ENCODE data around the gene CORO1C. TPM values are rescaled to one million over a fixed set of nuclear protein-coding genes. Genes with fewer than 3 reads are reported as not detected.

CORO1C gene
- total RNA-seq, 1 donor from 2014 or later, result 107 TPM

DNA sequence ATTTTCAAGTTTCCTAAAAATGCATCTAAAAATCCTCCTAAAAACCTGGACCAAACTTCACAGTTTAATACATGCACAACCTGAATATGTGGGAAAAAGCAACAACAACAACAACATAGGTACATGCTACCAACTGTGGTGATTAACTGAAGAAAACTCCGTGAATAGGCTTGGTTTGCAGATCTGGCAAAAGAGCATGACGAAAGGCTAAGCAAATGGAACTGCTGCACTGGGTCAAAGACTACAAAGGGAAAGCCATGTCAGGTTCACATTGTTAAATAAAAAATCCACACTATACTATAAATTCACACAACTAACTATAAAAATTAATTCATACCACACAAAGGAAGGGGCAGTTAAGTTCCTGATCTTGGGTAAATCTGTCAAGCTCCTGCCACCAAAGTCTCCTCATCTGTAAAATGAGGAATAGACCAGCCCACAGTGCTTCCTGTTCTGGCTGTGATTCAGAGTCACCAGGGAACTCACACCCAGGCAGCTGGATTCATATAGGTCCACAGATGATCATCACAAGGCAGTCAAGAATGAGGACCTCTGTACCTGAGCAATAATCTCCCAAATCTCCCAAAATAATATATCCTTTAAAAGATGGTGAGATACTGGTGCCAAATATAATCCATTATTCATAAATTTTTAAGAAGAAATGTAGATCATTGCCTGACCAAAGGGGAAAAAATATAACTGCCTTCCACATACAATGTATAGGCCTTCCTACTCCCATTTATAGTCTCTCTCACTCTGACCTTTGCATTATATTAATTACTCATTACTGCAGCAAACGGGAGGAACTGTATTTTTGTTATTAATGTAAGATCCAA is 7.0 kb downstream of the CORO1C start:
- no peak for DNase-seq

DNA sequence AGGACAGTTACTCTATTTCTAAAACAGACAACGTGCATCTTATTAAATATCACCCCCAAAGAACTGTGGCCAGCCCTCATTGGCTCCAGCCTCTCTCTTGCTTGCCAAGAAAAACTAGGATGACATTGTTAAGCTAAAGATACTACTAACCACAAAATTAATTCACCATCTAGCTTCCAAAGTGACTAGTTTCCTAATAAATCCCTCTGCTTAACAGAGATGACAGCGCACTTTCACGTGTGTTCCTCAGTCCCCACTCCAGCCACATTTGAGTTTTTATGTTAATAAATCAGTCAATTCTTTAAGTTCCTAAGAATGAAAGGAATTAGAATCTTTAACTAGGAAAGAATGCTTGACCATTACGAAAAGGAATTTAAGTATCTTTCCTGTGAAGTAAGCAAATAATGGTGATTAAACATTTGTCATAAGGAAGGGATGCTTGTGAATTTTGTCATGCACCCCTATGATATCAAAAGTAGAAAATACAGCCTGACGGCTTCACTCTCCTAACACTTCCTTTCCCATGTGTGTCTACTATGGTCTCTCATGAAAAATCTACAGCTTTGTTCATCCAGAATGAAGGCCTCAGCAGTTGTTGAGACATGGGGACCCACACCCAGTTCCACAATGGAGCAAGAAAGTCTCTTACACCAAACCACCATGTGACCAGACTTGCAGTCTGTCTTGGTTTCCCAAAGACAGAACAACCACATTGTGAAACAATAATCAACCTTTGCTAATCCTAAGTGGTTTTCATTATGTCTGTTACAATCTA is 8.1 kb downstream of the CORO1C start:
- no peak for DNase-seq

DNA sequence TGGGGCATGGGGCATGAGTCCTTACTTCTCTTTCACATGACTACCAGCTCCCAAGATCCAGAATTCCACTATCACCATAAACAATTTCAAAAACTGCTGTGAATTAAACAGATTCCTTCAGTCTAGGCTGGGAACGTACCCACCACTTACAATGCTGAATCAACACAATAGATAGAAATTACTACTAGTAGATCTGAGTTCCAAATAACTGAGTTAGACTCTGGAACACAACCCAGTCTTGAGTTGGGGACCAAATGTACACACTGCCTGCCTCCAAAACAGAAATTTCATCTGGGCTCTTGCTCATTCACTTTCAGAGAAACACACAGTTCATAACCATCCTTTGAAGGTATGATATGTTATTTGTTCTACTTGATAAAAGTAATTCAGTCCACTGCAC is 8.9 kb downstream of the CORO1C start:
- DNase-seq, result no peak

DNA sequence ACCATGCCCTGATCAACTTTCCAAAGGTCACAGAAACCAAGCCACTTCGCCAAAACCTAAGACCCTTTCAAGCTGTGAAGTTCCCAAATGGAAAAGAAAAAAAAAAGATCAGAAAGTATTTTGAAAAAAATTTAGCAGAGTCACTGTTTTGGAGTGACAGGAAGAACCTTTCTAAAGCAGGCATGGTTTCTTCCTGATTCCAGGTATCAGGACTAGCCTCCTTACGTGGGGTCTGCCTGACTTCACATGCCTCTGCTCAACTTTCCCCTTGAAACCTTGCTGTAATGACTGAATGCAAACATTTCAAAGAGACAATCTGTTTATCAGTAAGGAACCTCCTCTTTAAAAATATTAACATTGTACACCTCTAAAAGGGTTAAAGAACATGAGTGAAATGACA is 9.5 kb downstream of the CORO1C start:
- DNase-seq, result no peak

DNA sequence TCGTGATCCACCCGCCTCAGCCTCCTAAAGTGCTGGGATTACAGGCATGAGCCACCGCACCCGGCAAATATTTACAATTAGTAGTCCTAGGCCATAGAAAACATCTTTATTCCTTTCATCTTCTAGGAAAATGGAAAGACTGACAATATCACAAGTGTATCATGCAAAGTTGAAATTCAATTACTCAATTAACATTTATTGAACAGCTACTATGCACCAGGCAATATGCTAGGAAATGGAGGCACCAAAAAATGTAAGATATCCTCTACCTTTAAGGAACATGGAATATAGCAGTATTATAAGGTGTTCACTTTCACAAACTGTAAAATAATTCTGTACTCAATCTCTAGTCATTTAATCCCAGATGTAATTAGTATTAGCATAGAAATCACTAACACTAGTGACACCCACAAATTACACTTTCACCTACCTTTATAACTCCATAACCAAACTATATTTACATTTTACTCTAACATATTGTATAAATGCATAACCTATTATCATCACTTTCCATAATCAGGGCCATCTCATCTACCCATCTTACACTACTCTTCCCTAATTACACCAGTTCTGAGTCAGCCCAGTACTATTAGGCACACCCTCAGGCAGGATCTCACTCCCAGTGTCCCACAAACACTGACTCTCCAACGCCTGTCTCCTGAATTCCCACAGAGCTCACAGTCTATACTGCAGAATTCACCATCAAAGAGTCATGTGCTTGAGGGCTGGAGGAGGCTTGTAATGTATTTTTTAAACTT is 10.4 kb downstream of the CORO1C start:
- no peak for DNase-seq

DNA sequence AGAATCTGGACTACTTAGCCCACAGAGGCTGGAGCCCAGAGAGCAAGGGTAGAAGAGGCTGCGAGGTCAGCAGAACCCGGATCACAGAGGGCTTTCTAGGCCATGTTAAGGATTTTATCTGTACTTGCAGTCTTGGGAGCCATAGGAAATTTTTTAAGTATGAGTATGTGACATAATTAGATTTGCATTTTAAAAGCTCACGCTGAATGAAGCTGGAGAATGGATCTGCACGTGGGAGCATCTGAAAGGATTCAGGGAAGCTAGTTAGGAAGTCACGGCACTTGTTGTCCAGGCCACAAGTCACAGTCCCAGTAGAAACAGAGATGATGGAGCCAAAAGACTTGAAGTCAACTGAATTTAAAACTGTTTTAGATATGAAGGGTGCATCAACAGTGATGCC is 14.1 kb downstream of the CORO1C start:
- DNase-seq, result no peak

DNA sequence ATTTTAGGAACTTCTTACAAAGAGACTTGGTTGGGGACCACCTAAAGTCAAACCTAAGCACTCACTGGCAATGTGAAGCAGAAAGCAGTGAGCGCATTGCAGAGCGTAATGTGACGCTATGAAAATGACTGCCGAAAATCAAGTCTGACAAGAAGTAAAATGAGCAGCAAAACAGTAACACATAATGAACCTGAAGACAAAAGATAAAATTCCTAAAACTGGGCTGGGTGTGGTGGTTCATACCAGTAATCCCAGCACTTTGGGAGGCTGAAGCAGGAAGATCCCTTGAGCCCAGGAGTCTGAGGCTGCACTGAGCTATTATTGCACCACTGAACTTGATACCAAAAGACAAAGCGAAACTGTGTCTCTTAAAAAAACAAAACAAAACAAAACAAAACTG is 16.5 kb downstream of the CORO1C start:
- no peak for DNase-seq

DNA sequence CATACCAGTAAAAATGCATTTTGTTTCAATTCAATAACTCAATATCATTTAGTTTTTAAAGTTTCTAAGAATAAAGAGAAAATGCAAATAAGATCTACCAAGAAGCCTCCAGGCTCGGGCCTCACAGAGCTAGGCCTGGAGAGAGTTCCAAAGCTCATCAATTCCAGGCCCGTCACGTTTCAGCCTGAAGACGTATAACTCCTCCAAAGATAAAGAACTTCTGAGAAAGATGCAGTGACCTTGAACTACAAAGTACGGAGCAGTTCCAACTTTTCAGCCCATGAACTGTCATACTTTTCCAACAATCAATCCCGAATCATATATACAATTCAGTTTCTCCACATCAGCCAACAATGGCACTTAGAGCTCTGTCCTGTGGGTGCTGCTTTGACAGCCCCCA is 17.8 kb downstream of the CORO1C start:
- DNase-seq, result no peak

DNA sequence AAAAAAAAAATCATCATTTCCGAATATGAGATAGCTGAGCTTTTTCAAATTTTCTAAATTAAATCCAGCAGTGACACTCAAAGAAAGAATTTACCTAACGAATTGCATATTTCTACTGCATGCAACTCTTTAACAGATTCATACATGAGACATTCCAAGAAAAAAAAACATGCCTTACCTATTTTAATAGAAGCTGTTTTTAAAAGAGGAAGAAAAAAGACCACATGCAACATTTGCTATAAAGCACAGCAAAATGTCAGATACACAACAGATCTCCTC is 18.5 kb downstream of the CORO1C start:
- DNase-seq, result no peak

DNA sequence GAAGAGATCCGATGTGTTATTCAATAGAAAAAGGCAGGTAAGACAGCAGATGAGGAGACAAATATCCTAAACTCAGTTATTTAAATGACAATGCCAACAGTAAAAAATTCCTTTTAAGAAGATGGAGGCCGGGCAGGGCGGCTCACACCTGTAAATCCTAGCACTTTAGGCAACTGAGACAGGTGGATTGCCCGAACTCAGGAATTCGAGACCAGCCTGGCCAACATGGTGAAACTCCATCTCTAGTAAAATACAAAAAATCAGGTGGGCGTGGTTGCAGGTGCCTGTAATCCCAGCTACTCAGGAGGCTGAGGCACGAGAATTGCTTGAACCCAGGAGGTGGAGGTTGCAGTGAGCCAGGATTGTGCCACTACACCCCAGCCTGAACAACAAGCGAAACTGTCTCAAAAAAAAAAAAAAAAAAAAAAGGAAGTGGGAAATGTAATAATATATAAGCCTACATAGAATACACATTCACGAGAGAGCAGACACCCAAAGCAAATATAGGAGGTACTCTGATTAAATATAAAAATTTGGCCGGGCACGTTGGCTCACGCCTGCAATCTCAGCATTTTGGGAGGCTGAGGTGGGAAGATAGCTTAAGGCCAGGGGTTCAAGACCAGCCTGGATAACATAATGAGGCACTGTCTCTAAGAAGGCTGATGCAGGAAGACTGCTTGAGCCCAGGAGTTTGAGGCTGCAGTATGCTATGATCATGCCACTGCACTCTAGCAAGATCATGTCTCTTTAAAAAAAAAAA is 19.0 kb downstream of the CORO1C start:
- DNase-seq, result no peak

DNA sequence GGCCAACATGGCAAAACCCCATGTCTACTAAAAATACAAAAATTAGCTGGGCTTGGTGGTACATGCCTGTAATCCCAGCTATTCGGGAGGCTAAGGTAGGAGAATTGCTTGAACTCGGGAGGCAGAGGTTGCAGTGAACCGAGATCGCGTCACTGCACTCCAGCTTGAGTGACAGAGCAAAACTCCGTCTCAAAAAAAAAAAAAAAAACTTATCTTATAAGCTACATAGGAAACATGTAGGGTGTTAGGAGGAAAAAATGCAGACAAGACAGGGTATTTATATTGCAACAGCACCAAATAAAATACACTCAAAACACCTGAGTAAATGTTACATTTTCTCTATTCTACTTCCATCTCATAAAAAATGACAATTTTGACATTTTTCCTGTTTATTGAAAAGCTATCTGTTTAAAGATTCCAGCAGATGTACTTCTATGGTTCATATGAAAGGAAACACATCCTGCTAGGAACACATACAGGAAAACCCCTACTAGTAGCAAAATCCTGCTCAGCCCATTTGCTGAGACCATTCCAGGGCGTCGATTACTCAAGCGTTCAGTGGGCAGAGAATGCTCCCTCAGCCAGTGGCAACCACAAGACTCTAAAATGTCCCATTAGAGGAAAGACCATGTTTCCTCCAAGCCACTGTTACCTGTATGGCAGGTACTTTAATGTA is 19.7 kb downstream of the CORO1C start:
- DNase-seq, result no peak

DNA sequence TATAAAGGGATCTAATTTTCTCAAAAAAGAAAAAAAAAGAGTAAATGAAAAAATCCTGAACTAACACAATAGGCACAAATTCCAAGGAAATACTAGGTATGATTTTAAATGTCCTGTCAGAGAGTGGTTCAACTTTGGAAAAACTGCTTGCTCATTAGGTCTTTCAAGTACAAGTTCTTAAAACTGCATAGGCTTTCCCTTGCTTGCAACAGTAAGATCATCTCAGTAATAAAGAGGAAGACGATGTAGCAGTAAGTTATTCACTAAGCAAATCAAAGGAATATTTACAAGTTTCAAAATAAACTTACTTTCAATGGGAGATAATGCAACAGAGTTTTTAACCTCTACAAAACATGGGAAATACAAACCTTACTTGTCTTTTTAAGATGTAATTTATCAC is 21.6 kb downstream of the CORO1C start:
- DNase-seq, result no peak

DNA sequence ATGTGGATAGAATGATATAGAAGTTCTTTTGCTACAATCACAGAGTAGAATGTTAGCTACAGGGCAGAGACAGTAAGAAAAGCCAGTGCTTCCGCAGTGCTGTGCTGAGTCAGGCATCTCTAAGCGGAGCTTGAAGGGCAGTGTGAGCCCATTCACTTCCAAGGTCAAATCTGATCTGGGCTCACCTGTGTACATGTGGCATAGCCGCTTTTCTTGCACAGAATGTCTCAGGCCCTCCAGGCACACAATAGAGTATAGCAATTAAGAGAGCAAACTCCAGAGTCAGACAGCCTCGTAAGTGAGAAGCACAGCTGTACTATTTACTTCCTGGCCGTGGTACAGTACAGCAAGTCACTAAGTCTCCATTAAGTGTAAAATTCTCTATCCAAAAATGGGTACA is 26.8 kb downstream of the CORO1C start:
- no peak for DNase-seq

DNA sequence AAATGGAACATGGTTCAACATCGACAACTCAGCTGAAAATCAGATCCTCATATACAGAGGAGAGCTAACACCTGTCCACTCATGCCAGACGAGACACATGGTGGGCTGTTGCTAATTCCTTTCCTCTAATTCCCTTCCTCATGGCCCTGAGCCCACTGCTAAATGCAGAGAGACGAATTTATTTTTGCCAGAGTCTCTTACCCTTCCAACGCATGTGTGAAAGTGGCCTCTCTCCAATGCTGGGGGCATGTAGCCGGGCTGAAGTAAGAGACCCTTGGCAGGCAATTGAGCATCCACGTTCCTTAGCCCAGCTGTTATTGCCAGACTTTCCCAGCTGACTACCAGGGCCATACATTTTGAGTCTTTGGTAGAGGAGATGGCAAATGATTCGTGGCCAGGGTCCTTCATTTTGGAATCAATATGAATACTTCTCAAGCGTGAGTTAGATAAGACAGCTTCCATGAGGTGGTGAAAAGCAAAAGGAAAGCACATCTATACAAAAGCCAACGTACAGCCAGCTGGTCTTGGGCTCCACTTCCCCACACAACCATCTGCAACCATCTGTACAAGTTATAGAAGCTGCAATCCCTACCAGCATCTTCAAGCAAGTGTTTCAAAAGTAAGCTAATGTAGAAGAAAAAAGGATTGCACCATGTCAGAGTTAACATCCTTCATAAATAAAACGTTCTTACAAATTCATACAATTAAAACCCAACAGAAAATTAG is 28.6 kb downstream of the CORO1C start:
- DNase-seq, result peak; percentile 95

DNA sequence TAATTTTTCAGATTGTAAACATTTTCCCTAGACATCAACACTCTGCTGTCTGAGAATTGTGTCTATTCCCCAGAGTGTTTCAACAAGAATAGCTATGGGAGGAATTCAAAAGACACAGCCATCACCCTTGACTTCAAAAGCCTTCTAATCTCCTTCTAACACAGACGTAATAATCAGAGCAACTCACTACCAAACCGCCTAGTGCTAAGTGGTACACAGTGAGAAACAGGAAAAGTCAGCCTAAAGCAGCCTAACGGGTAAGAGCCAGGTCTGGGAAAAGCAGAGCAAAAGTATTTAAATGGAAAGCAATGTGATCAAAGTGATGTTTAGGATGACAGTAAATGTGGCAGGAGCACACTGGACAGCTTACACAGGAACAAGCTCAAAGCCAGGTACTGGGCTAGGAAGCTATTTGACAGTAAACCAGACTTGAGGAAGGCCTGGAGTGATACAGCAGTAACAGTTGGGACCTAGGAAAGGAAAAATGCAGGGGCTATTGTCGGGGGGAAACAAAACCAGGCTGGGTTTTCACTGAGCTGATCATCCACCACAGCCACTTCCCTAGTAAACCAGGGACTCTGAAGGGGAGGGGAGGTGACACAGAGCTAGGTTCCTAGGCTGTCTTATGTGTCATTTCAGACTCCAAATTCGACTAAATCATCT is 29.4 kb downstream of the CORO1C start:
- DNase-seq, result peak; percentile 53

DNA sequence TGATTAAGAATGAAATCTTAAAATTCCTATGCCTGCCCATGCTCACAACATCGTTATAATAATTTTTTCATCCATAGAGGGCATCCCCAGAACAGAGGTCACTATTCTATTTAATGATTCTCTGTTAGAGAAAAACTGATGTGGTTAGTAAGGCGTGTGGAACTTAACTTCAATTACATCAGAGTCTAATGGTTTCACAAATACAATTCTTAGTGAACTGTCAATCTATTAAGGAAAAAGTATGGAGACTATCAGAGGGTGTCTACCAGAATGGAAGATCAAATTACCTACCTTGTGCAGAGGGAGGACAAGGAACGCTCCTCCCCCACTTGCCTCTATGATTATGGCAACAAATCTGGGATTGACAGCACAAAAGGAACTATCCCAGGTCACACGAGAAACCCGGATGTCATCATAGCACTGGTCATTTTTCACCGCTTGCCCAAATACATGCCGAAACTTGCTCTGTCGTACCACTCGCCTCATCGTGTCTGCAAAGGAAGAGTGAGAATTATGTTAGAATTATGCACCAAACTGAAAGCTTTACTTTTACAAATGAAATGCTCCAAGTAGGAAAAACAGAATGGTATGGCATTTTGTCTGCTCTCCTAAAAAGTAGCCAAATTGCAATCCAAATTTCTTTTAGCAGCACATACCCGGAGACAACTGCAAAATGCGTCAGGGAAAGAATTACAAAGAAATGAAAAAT is 30.3 kb downstream of the CORO1C start:
- no peak for DNase-seq

DNA sequence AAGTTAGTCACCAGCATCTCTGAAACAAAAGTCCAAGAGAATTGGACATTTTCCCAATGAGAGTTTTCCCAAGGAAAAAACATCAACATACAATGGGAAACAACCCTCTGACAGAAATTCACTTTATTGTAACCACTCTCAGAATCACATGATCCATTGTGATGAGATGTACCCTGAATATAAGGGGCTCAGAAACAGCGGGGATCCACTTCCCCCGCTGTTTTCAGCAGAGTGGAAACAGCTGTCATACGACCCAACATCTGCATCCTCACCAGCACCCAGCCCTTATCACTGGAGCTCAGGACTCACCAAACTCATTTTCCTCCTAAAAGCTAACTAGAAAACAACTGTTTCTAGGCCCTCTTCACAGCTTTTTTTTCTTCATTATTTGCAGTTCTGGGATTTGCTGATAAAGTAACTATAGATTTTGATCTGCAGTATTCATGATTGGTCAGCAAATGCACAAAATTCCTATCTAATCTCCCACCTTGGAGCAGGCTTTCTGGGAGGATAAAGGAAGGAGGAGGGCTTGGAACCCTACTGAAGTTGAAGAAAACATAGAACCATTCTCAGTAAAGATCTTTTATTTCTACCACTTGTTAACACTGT is 31.3 kb downstream of the CORO1C start:
- DNase-seq, result no peak

DNA sequence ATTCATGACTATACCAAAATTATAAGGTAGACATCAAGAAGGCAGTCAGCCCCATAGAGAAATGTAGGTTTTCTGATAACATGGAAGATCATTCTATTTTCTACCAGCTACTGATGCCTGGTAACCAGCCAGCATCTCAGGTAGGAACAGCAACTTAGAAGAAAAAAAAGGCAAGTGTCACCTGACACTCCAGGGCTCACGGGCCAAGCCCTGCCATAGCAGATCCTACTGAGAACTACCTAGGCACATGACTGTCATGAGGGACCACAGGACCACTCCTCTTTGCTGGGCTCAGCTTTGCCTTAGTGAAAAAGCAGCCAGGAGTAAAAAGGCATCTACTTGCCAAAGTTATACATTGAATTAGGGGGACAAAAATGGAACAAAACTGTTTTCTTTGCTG is 33.4 kb downstream of the CORO1C start:
- no peak for DNase-seq

DNA sequence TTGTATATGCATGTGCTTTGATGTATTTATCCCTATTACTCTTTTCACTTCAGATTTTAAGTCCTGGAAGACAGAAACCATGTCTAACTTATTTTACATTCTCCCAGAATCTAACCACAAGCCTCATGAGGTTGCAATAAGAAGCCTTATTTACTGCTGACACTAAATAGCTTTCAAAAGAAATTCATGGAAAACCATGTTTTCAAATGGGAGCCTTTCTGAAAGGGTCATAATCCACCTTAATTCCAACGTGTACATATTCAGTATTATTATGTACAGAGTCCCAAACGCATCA is 34.4 kb downstream of the CORO1C start:
- DNase-seq, result no peak
